Hepatocyte (in vitro differentiated cells): ENCODE data around the gene SORCS2. TPM values are rescaled to one million over a fixed set of nuclear protein-coding genes. Genes with fewer than 3 reads are reported as not detected.

Experiments used
- DNase-seq: peaks from one replicate; pipeline ENCODE4 v3.0.0-alpha.2; 2016; ENCODE audit warnings: low spot score
- H2AFZ ChIP-seq: fragments of 200-600 bp; sonication (generic); 2 replicates; pipeline ENCODE4 v1.6.0; 2016; ENCODE audit warnings: antibody characterized with exemption, mild to moderate bottlenecking
- H3K27ac ChIP-seq: fragments of 200-600 bp; sonication (generic); 2 replicates; pipeline ENCODE4 v1.5.1; 2016; ENCODE audit warnings: mild to moderate bottlenecking
- H3K27me3 ChIP-seq: fragments of 200-600 bp; sonication (generic); 2 replicates; pipeline ENCODE4 v1.6.1; 2016
- H3K36me3 ChIP-seq: fragments of 200-600 bp; sonication (generic); replicated peaks from 2 replicates; pipeline ENCODE4 v1.5.1; 2016; ENCODE audit warnings: low read depth; ENCODE audit not compliant: insufficient read depth
- H3K4me1 ChIP-seq: fragments of 200-600 bp; sonication (generic); 2 replicates; pipeline ENCODE4 v1.5.1; 2016; ENCODE audit warnings: mild to moderate bottlenecking, moderate library complexity; ENCODE audit not compliant: insufficient read depth
- H3K4me2 ChIP-seq: fragments of 200-600 bp; sonication (generic); 2 replicates; pipeline ENCODE4 v1.6.0; 2016
- H3K4me3 ChIP-seq: fragments of 200-600 bp; sonication (generic); 2 replicates; pipeline ENCODE4 v1.5.1; 2016; ENCODE audit warnings: mild to moderate bottlenecking
- H3K79me2 ChIP-seq: fragments of 200-600 bp; sonication (generic); 2 replicates; pipeline ENCODE4 v1.6.0; 2017; ENCODE audit warnings: mild to moderate bottlenecking
- H3K9me2 ChIP-seq: fragments of 200-600 bp; sonication (generic); replicated peaks from 2 replicates; pipeline ENCODE4 v1.6.0; 2017; ENCODE audit warnings: mild to moderate bottlenecking; ENCODE audit not compliant: insufficient read depth
- H3K9me3 ChIP-seq: fragments of 200-600 bp; sonication (generic); 2 replicates; pipeline ENCODE4 v1.5.1; 2016; ENCODE audit warnings: low read depth, mild to moderate bottlenecking
- H4K20me1 ChIP-seq: fragments of 200-600 bp; sonication (generic); 2 replicates; pipeline ENCODE4 v1.6.0; 2016; ENCODE audit warnings: mild to moderate bottlenecking; ENCODE audit not compliant: insufficient read depth, poor library complexity, severe bottlenecking
- CTCF ChIP-seq: fragments of 200-600 bp; sonication (generic); IDR thresholded peaks from 2 replicates; pipeline ENCODE4 v1.5.1; 2016; ENCODE audit warnings: antibody characterized with exemption, mild to moderate bottlenecking; ENCODE audit not compliant: poor library complexity
- EZH2 ChIP-seq: fragments of 200-600 bp; sonication (generic); IDR thresholded peaks from 2 replicates; pipeline ENCODE4 v1.6.1; 2016; ENCODE audit warnings: antibody characterized with exemption, mild to moderate bottlenecking, borderline replicate concordance
- EZH2phosphoT487 ChIP-seq: fragments of 200-600 bp; sonication (generic); IDR thresholded peaks from one replicate; pipeline ENCODE4 v1.6.1; 2018; ENCODE audit warnings: antibody characterized with exemption, mild to moderate bottlenecking, low read depth, moderate library complexity; ENCODE audit not compliant: unreplicated experiment, severe bottlenecking
- WGBS: methylation state at CpG from one replicate; pipeline ENCODE4 v1.1.6; 2016; ENCODE audit warnings: low lambda C conversion rate; ENCODE audit errors: missing lambda C conversion rate; 5-methylcytosine and 5-hydroxymethylcytosine counted together
- polyA plus RNA-seq: library from polyadenylated mRNA; unstranded; fragments of >200 nt; fragmentation: Nextera tagmentation; extraction: Ambion mirVana; gene quantifications from 2 replicates; pipeline ENCODE4 v1.2.1, GENCODE V29; 2016
- total RNA-seq: library from RNA; depleted of rRNA; stranded (reverse); fragments of >200 nt; gene quantifications from 2 replicates; pipeline ENCODE4 v1.2.3, GENCODE V29; 2014

The SORCS2 gene
- total and polyA plus RNA-seq, 2 experiments from 2014 or later = 1.6 to 4.8 TPM

- H3K36me3 ChIP-seq = no peaks in the 10 kb centered on the region
- no peak overlapping the region for H3K4me2 ChIP-seq
- no peaks in the 10 kb centered on the region for H3K27me3 ChIP-seq
- 82% methylated on average over 22 of the region's 22 CpGs for WGBS
- DNase-seq = peak; percentile 38
- no peak overlapping the region for H3K27ac ChIP-seq
- H3K9me3 ChIP-seq = no peaks in the 10 kb centered on the region
- H3K4me3 ChIP-seq = no peak overlapping the region
- H2AFZ ChIP-seq = no peak overlapping the region
- no peaks in the 10 kb centered on the region for H3K9me2 ChIP-seq
- no peaks in the 10 kb centered on the region for H4K20me1 ChIP-seq
- H3K4me1 ChIP-seq = no peaks in the 10 kb centered on the region
- no peak for TF ChIP-seq EZH2phosphoT487
- TF ChIP-seq EZH2 = no peak
- no peak for TF ChIP-seq CTCF
- H3K79me2 ChIP-seq = no peaks in the 10 kb centered on the region
Measured at GRCh38 chr4:7328913-7329638, 136.7 kb downstream of the SORCS2 start.

GRCh38 chr4:7330031-7330596 is 137.8 kb downstream of the SORCS2 start:
- no peak for DNase-seq
- no peaks in the 10 kb centered on the region for H3K9me2 ChIP-seq
- no peak overlapping the region for H3K4me3 ChIP-seq
- H2AFZ ChIP-seq = no peak overlapping the region
- H4K20me1 ChIP-seq = no peaks in the 10 kb centered on the region
- no peaks in the 10 kb centered on the region for H3K9me3 ChIP-seq
- 86% methylated on average over 17 of the region's 17 CpGs for WGBS
- no peaks in the 10 kb centered on the region for H3K79me2 ChIP-seq
- H3K27me3 ChIP-seq = no peaks in the 10 kb centered on the region
- TF ChIP-seq EZH2 = no peak
- TF ChIP-seq EZH2phosphoT487 = no peak
- TF ChIP-seq CTCF = no peak
- no peak overlapping the region for H3K4me2 ChIP-seq
- no peaks in the 10 kb centered on the region for H3K4me1 ChIP-seq
- H3K27ac ChIP-seq = no peak overlapping the region
- H3K36me3 ChIP-seq = no peaks in the 10 kb centered on the region

GRCh38 chr4:7330811-7331681 is 138.7 kb downstream of the SORCS2 start:
- H3K9me3 ChIP-seq = no peaks in the 10 kb centered on the region
- H3K4me3 ChIP-seq = no peak overlapping the region
- no peaks in the 10 kb centered on the region for H3K36me3 ChIP-seq
- H4K20me1 ChIP-seq = no peaks in the 10 kb centered on the region
- H3K27me3 ChIP-seq = no peaks in the 10 kb centered on the region
- H3K27ac ChIP-seq = no peak overlapping the region
- DNase-seq = no peak
- no peaks in the 10 kb centered on the region for H3K9me2 ChIP-seq
- 85% methylated on average over 19 of the region's 22 CpGs for WGBS
- TF ChIP-seq EZH2phosphoT487 = no peak
- no peak for TF ChIP-seq EZH2
- TF ChIP-seq CTCF = no peak
- H3K4me2 ChIP-seq = no peak overlapping the region
- H3K4me1 ChIP-seq = peaks cover 4% of the 10 kb centered on the region
- no peaks in the 10 kb centered on the region for H3K79me2 ChIP-seq
- H2AFZ ChIP-seq = no peak overlapping the region
